GM21423 (cell line): ENCODE data around the gene RASD1.

ENCODE experiments used
- ATAC-seq: cut with Tn5 transposase; IDR thresholded peaks from one replicate; pipeline ENCODE4 v1.9.1; 2021; ENCODE audit warnings: mild to moderate bottlenecking, moderate library complexity; ENCODE audit not compliant: unreplicated experiment

The RASD1 gene

DNA sequence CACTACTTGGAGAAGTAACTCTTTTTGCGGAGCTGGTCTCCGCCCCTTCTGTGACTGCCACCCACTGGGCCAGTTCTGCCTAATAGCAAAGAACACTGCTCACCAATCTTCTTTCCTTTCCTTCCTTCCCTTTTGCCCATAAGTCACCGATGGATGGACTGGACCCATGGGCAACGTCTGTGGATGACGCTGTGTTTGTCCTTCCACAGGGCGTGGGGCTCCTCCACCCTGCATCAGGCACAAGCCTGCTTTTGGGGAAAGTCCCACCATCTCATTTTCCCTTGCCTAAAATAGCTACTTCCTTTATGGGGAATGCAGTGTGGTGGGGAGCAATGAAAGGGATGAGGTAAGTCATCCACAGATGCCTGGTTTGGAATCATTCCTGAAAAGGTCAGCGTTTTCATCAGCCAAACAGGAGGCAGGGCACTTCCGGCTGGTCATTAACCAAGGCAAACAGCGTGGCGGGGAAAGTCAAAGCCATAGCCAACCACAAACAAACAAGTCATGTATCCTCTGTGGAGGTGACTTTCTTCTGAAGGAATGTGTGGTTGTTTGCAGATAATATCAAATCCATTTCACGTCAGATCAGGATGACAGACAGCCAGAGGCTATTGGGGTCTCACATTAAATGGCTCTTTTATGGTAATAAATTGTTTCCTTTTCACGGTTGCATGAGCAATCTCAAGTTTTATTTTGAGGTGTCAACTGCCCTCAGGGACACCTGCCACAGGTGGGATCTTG, 50.1 kb downstream of the RASD1 start:
- no peak for ATAC-seq

- no peak for ATAC-seq
Observed at GRCh38 chr17:17445296-17445924, 50.8 kb downstream of the RASD1 start.
